HFF-Myc (cell line): Measurements from ENCODE around the gene TNIP1.

Experiments used
- DNase-seq: peaks from one replicate; pipeline ENCODE4 v3.0.0-alpha.2; 2011; ENCODE audit warnings: low read depth; ENCODE audit errors: extremely low read depth
- H3K4me3 ChIP-seq: replicated peaks from 2 replicates; pipeline ENCODE4 v1.5.1; 2011; ENCODE audit warnings: low read depth, mild to moderate bottlenecking, control low read depth, low read length
- TF ChIP-seq, protein P1 (sequence below): IDR thresholded peaks from 2 replicates; pipeline ENCODE4 v1.5.1; 2012; ENCODE audit warnings: mild to moderate bottlenecking, low read depth, low read length, control low read depth; ENCODE audit errors: missing control alignments

The TNIP1 gene

DNA sequence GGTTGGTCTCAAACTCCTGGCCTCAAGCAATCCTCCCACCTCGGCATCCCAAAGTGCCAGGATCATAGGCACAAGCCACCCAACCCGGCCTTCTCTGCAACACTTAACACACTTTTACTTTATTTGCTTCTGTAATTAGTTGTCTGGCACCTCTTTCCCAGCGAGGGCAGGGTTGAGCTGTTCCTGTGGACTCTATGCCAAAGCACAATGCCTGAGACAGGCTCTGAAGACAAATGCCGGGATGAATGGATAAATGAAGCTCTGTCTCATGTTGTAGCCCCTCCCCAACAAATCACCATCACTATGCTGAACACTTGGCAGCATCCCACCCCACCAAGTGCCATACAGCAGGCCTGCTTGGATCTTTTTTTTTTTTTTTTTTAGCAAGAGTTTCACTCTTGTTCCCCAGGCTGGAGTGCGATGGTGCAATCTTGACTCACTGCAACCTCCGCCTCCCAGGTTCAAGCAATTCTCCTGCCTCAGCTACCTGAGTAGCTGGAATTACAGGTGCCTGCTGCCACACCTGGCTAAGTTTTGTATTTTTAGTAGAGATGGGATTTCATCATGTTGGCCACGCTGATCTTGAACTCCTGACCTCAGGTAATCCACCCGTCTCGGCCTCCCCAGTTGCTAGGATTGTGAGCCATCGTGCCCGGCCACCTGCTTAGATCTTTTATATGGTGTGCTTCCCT lies 39.1 kb downstream of the TNIP1 start:
- no peak overlapping the region for H3K4me3 ChIP-seq
- DNase-seq = no peak
- TF ChIP-seq, protein P1, sequence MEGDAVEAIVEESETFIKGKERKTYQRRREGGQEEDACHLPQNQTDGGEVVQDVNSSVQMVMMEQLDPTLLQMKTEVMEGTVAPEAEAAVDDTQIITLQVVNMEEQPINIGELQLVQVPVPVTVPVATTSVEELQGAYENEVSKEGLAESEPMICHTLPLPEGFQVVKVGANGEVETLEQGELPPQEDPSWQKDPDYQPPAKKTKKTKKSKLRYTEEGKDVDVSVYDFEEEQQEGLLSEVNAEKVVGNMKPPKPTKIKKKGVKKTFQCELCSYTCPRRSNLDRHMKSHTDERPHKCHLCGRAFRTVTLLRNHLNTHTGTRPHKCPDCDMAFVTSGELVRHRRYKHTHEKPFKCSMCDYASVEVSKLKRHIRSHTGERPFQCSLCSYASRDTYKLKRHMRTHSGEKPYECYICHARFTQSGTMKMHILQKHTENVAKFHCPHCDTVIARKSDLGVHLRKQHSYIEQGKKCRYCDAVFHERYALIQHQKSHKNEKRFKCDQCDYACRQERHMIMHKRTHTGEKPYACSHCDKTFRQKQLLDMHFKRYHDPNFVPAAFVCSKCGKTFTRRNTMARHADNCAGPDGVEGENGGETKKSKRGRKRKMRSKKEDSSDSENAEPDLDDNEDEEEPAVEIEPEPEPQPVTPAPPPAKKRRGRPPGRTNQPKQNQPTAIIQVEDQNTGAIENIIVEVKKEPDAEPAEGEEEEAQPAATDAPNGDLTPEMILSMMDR = no peak

GRCh38 chr5:151040211-151040747 lies 40.6 kb downstream of the TNIP1 start:
- no peak overlapping the region for H3K4me3 ChIP-seq
- TF ChIP-seq, protein P1 = no peak
- no peak for DNase-seq

DNA sequence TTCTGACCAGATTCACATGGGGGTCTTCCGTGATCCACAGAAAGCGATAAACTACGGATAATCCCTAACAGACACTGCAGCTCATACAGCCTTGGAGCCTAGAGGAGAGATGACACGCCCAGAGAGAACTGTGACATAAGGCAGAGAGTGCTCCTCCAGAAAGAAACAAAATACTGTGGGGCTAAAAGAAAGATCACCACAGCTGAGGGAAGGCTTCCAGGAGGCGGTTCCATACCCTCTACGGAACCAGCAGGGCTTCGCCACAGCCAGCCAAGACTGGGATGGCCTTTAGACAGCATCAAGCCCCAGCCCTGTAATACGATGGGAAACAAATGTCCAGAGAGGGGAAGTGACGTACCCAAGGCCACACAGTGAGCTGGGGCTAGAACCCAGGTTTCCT lies 41.2 kb downstream of the TNIP1 start:
- TF ChIP-seq, protein P1 = no peak
- no peak overlapping the region for H3K4me3 ChIP-seq
- DNase-seq = no peak

DNA sequence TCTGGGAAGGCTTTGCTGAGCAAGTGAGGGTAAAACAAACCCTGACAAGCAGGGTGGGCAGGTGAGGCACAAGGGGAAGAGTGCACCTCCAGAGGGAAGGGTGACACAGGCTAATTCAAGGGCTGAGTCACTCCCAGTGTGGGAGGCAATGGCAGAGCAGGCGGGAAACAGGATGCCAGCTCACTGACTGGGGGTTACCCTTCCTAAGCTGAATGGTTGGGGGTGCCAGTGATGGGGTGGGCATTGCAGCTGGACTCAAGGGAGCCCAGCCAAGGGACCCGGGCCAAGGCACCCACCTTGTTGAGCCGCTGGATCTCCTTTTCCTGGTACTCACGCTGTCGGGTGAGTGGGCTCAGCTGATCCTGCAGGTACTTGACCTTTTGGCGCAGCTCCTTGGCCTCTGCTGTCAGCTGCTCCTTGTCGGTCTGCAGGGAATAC lies 42.0 kb downstream of the TNIP1 start:
- no peak for DNase-seq
- H3K4me3 ChIP-seq = no peak overlapping the region

DNA sequence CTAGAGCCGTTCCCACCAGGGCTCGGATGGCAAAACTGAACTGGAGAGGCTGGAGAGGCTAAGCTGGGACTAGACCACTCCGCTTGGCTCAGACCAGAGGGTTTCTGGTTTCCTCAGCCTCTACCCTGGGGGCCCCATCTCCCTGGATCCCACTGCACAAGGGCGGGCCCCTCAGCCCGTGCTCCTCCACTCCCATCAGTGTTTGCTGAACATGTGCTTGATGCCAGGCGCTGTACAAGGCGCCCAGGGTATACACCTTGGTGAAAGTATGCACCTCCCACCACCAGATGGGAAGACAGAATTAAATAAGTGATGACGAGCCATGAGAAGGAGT lies 42.5 kb downstream of the TNIP1 start:
- no peak for DNase-seq
- TF ChIP-seq, protein P1 = no peak
- H3K4me3 ChIP-seq = no peak overlapping the region

More for the DNA sequence above, 42.0 kb downstream of the TNIP1 start:
- TF ChIP-seq, protein P1 = no peak

GRCh38 chr5:151037561-151038411 lies 43.0 kb downstream of the TNIP1 start:
- DNase-seq = no peak

More at GRCh38 chr5:151037561-151038411, 43.0 kb downstream of the TNIP1 start:
- TF ChIP-seq, protein P1 = no peak
- no peak overlapping the region for H3K4me3 ChIP-seq
